HG03095 (cell line): Measurements from ENCODE around the gene AK3.
A peak's percentile ranks its signal among the peaks of the same experiment; 100 is the strongest.
"Not testable (repeated sequence)": the region's sequence is repeated elsewhere in the genome, so short reads cannot be mapped to it uniquely, and the experiment has no call there.

Source experiments
- ATAC-seq: cut with Tn5 transposase; IDR thresholded peaks from one replicate; pipeline ENCODE4 v1.9.1; 2021; ENCODE audit warnings: moderate library complexity; ENCODE audit not compliant: unreplicated experiment

The AK3 gene

DNA sequence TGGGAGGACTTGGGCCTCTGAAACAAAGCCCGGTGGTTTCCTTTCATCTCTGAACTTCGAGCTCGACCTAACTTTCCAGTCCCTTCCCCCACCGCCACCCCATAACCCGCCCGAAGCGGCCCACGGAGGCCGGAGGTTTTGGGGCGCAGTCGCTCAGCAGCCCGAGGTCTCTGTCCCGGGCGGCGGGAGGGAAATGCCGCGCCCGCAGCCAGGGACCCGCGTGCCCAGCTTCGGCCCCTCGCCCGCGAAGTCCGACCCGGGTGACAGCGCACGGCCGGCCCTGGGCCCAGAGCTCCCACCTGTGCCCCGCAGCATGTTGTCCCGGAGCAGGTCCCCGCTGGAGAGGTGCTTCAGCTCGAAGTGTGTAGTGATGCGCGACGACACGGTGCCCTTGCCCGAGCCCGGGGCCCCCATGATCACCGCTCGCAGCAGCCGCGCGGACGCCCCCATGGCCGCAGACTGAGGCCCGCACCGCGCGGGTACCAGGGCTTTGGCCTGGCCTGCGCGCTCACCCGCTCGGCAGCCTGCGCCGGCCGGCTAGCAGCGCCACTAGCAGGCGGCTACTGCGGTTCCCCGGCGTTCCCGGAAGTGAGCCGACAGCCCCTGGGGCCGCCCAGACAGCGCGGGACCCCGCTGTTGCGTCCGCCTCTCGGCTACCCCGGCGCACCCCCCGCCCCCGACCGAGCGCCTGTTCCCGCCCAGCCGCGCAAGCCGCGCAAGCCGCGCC, at the start of gene AK3:
Gene AK3 (minus strand): TSS at position 565 of the 727 bp plus-strand sequence. CDS start 115 bp downstream, at position 450.
- ATAC-seq: peak; percentile 92

DNA sequence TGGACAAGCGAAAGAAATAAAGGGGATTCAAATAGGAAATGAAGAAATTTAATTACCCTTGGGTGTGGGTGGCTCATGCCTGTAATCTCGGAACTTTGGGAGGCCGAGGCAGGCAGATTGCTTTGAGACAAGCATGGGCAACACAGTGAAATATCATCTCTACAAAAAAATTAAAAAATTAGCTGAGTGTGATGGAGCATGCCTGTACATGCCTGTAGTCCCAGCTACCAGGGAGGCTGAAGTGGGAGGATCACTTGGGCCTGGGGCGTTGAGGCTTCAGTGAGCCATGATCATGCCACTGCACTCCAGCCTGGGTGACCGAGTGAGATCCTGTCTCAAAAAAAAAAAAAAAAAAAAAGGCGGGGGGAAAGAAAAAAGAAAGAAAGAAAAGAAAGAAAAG, 47.7 kb upstream of the AK3 start:
- ATAC-seq: no peak

- ATAC-seq: no peak
Measured at GRCh38 chr9:4787876-4788275, 46.9 kb upstream of the AK3 start.

DNA sequence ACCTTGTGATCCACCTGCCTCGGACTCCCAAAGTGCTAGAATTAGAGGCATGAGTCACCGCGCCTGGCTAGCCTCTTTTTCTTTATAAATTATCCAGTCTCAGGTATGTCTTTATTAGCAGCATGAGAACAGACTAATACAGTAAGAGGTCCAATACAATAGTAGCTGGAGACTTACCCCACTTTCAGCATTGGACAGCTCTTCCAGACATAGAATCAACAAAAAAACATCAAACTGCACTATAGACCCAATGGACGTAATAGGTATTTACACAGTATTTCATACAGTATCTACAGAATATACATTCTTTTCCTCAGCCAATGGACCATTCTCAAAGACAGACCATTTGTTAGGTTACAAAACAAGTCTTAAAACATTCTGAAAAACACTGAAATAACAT, 45.6 kb upstream of the AK3 start:
- no peak for ATAC-seq

GRCh38 chr9:4784403-4784802, 43.4 kb upstream of the AK3 start:
- ATAC-seq: no peak

DNA sequence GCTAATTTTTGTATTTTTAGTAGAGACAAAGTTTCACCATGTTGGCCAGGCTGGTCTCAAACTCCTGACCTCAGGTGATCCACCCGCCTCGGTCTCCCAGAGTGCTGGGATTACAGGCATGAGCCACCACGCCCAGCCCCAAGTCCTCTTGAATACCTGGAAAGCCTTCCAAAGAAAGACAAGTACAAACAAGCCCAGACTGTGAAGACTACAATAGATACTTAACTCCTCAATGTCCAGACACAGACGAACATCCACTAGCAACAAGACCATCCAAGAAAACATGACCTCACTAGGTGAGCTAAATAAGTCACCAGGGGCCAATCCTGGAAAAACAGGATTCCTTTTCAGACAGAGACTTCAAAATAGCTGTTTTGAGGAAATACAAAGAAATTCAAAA, 42.2 kb upstream of the AK3 start:
- ATAC-seq: not testable (repeated sequence)

- no peak for ATAC-seq
Measured at GRCh38 chr9:4781408-4781807, 40.4 kb upstream of the AK3 start.

- ATAC-seq: no peak
Measured at GRCh38 chr9:4780651-4781050, 39.6 kb upstream of the AK3 start.

GRCh38 chr9:4774958-4775357, 34.0 kb upstream of the AK3 start:
- ATAC-seq: not testable (repeated sequence)

DNA sequence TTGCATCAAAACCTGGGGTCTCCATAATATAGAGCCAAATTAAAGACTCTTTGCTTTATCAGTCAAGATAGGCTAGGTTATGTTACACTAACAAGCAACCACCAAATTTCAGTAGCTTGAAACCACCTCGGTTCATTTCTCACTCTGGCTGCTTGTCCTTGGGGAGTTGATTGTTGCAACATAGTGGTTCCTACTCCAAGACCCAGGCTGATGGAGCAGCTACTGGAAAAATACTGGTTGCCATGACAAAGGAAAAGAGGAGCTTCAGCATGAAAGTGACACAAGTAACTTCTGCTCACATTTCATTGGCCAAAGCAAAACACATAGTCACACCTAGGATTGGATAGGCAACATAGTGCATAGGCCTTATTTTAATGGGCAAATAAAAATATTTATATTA, 33.2 kb upstream of the AK3 start:
- no peak for ATAC-seq

DNA sequence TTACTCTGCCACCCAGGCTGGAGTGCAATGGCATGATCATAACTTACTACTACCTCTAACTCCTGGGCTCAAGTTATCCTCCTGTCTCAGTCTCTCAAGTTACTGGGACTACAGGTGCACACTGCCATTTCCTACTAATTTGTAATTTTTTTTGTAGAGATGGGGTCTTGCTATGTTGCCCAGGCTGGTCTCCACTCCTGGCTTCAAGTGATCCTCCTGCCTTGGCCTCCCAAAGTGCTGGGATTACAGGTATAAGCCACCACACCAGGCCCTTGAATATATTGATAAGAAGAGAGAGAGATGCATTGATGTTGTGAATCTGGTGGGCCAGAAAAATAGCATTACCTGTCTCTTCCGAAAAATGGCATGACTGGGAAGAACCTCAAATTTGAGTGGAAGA, 30.8 kb upstream of the AK3 start:
- no peak for ATAC-seq

DNA sequence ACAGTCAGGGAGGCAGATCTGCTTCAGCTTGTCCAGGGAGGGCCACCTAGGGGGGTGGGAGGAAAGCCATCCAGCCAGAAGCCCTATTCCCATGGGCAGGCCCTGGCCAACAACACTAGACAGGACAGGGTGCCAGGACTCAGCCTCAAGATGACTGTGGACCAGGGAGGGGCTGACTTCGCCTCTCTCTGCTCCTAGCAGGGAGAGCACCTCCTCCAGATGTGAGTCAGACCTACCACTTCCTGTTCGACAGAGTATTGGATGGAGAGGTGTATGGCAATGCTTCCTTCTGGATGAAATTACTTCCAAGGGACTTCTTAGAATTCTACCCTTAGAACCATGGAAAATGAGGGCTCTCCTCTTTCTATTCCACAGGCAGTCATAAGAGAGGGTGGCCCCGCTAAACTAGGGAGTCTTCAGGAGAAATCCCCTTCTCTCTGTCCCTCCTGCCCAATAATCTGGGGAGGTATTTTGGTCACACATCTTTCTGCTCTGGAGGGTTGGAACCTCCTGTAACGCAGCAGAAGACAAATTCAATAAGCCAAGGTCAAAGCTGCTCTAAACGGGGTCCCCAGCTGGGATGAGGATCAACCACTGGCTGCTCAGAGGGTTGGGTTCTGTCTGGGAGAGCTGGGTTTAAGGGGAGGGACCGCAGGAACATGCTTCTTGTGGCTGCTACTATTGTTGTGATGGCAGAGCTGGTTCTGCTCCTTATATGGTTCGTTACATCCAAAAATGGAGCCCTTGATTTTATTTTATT, 28.5 kb upstream of the AK3 start:
- ATAC-seq: no peak

DNA sequence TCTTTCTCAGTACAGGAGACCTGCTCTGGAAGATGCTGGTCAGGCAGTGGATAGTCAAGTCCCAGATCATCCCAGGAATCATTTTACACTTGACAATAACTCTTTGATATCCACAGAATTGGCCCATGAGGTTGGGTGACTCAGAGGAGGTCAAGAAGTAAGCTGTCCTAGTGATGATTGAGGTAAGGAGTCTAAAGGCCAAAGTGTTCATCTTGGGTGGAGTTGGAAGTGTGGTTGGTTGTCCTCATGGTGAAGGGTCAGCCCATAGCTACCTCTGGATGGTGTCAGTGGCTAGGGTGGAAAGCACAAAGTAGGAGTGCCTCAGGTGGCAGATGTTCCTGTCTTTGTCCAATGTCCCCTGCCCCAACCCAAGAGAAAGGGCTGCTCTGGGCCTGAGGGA, 27.7 kb upstream of the AK3 start:
- ATAC-seq: no peak

GRCh38 chr9:4764033-4764432, 23.0 kb upstream of the AK3 start:
- ATAC-seq: no peak

GRCh38 chr9:4762886-4763541, 22.0 kb upstream of the AK3 start:
- ATAC-seq: no peak

GRCh38 chr9:4762108-4762885, 21.3 kb upstream of the AK3 start:
- ATAC-seq: peak; percentile 84

DNA sequence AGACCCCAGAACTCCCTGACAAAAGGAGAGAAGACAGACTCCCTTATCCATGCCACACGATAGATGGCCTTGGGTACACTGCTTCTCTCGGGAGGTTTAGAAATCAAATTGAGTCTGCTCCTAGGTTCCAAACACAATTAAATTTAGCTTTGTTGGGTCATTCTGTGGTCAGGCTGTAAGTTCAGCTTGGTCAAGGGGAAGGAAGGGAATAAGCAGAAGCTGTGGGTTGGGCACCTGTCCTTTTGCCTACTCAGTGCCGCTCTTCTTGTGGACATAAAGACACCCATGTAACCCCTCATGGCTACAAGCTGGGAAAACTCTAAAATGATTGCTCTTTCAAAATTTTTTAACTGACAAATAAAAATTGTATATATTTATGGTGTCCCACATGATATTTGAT, 19.1 kb upstream of the AK3 start:
- ATAC-seq: no peak

GRCh38 chr9:4756420-4756819, 15.4 kb upstream of the AK3 start:
- ATAC-seq: no peak

- no peak for ATAC-seq
Measured at GRCh38 chr9:4755026-4755609, 14.1 kb upstream of the AK3 start.

- not testable (repeated sequence) for ATAC-seq
Measured at GRCh38 chr9:4754530-4754929, 13.5 kb upstream of the AK3 start.
